K562 (cell line): Measurements from ENCODE around the gene PIP5K1B. TPM values are rescaled to one million over a fixed set of nuclear protein-coding genes. Genes with fewer than 3 reads are reported as not detected.
A peak's percentile ranks its signal among the peaks of the same experiment; 100 is the strongest.

Source experiments
- ATAC-seq: fragments of 200-7000 bp; cut with Tn5 transposase; 3 replicates; pipeline ENCODE4 v1.9.1; 2020; ENCODE audit warnings: moderate library complexity
- BruUV-seq: library from RNA; stranded (reverse); fragments of 400-500 nt; replicated peaks from 2 replicates; lab custom pipeline; 2021; lab: Mats Ljungman, UMichigan
- CTCF ChIA-PET: fragments of 300-600 bp; formaldehyde crosslinking; extraction: SDS; loops from one replicate; lab custom pipeline; 2021; ENCODE audit warnings: low intra/inter-chr PET ratio; lab: Yijun Ruan, JAX
- POLR2A ChIA-PET: fragments of 300-600, 350-650 bp; sonication (Branson Sonifier 250); formaldehyde crosslinking; extraction: SDS; loops from one replicate; lab custom pipeline; 2021; ENCODE audit warnings: antibody characterized with exemption, inconsistent platforms; lab: Yijun Ruan, JAX
- DNase-seq, 4 experiments: peaks; one replicate each; pipeline versions ENCODE4 v3.0.0 to v3.0.0-alpha.2; 2011 to 2018; ENCODE audit warnings: low spot score in 3 of 4, mixed read lengths in 3 of 4; ENCODE audit errors: extremely low read depth in 1 of 4
- FAIRE-seq: peaks from 2 replicates; lab custom pipeline; 2011; peaks lifted over from hg19 to GRCh38; lab: Jason Lieb, UNC
- H2AFZ ChIP-seq: 2 replicates; pipeline ENCODE4 v1.6.0; 2011; ENCODE audit warnings: low read depth, low read length, control low read depth, inconsistent platforms
- H3K27ac ChIP-seq: fragments of 200-600 bp; 3 replicates; pipeline ENCODE4 v1.8.0; 2011; ENCODE audit warnings: low read depth, mild to moderate bottlenecking, control low read depth, inconsistent platforms, low read length, moderate library complexity, mixed read lengths; ENCODE audit errors: extremely low read depth
- H3K27me3 ChIP-seq, 2 experiments: fragments of 300-600 bp in 1 of 2; 2 replicates in 1 of 2; 3 replicates in 1 of 2; pipeline versions ENCODE4 v1.6.0 to v1.8.0; 2011; ENCODE audit warnings: inconsistent platforms in 2 of 2, low read length in 2 of 2, mild to moderate bottlenecking in 1 of 2, mixed read lengths in 1 of 2, moderate library complexity in 1 of 2; ENCODE audit not compliant: control insufficient read depth in 2 of 2, insufficient read depth in 2 of 2
- H3K36me3 ChIP-seq: fragments of 300-600 bp; 3 replicates; pipeline ENCODE4 v1.8.0; 2011; ENCODE audit warnings: mild to moderate bottlenecking, low read length, inconsistent platforms; ENCODE audit not compliant: control insufficient read depth, insufficient read depth
- H3K4me1 ChIP-seq, 2 experiments: fragments of 200-600 bp in 1 of 2; replicated peaks in 1 of 2; 2 replicates in 1 of 2; 3 replicates in 1 of 2; pipeline versions ENCODE4 v1.5.1 to v1.8.0; 2011; ENCODE audit warnings: inconsistent platforms in 2 of 2, low read length in 2 of 2, mild to moderate bottlenecking in 1 of 2, mixed read lengths in 1 of 2, moderate library complexity in 1 of 2; ENCODE audit not compliant: control insufficient read depth in 2 of 2, insufficient read depth in 2 of 2
- H3K4me2 ChIP-seq: 2 replicates; pipeline ENCODE4 v1.6.1; 2011; ENCODE audit warnings: low read length, control low read depth, inconsistent platforms, mixed read lengths; ENCODE audit not compliant: insufficient read depth
- H3K4me3 ChIP-seq: fragments of 200-600 bp; sonication (generic), shearing (Covaris generic); 2 replicates; pipeline ENCODE4 v1.5.1; 2016; ENCODE audit warnings: control low read depth, inconsistent platforms
- H3K79me2 ChIP-seq: fragments of 200-600 bp; 3 replicates; pipeline ENCODE4 v1.8.0; 2011; ENCODE audit warnings: low read length, inconsistent platforms; ENCODE audit not compliant: control insufficient read depth, insufficient read depth
- H3K9ac ChIP-seq, 2 experiments: 2 replicates each; pipeline versions ENCODE4 v1.6.0 to v1.6.1; 2011; ENCODE audit warnings: low read depth in 2 of 2, low read length in 2 of 2, control low read depth in 1 of 2, inconsistent platforms in 1 of 2, mild to moderate bottlenecking in 1 of 2, mixed read lengths in 1 of 2; ENCODE audit not compliant: insufficient read depth in 1 of 2
- H3K9me1 ChIP-seq: one replicate; pipeline ENCODE4 v1.6.0; 2011; ENCODE audit warnings: inconsistent platforms, mild to moderate bottlenecking, low read length, moderate library complexity; ENCODE audit not compliant: control insufficient read depth, insufficient read depth
- H3K9me3 ChIP-seq: replicated peaks from 2 replicates; pipeline ENCODE4 v1.5.1; 2011; ENCODE audit warnings: low read depth, low read length, inconsistent platforms; ENCODE audit not compliant: control insufficient read depth, insufficient read depth
- H4K20me1 ChIP-seq: replicated peaks from 2 replicates; pipeline ENCODE4 v1.6.1; 2011; ENCODE audit warnings: low read length, inconsistent platforms, mixed read lengths; ENCODE audit not compliant: control insufficient read depth, insufficient read depth
- CXXC5 ChIP-seq: fragments of 250-450 bp; sonication (Bioruptor Pico); IDR thresholded peaks from 2 replicates; pipeline ENCODE4 v1.8.0; 2022; ENCODE audit warnings: inconsistent platforms, mild to moderate bottlenecking, moderate library complexity
- DACH1 ChIP-seq: fragments of 450-650 bp; IDR thresholded peaks from 2 replicates; pipeline ENCODE4 v1.6.1; 2018; ENCODE audit not compliant: partially characterized antibody
- EP400 ChIP-seq: fragments of 450-650 bp; IDR thresholded peaks from 2 replicates; pipeline ENCODE4 v1.6.1; 2017; ENCODE audit warnings: antibody characterized with exemption, mild to moderate bottlenecking, moderate library complexity
- HEY1 ChIP-seq: fragments of 250-450 bp; sonication (Bioruptor Pico); IDR thresholded peaks from 2 replicates; pipeline ENCODE4 v1.5.0; 2020; ENCODE audit warnings: mild to moderate bottlenecking, moderate library complexity, borderline replicate concordance
- HMG20B ChIP-seq: fragments of 250-450 bp; sonication (Bioruptor Pico); IDR thresholded peaks from 2 replicates; pipeline ENCODE4 v1.5.0; 2021; ENCODE audit warnings: mild to moderate bottlenecking
- PHF20 ChIP-seq: fragments of 450-650 bp; IDR thresholded peaks from 2 replicates; pipeline ENCODE4 v1.6.1; 2018; ENCODE audit not compliant: partially characterized antibody
- POLR2AphosphoS5 ChIP-seq: IDR thresholded peaks from 2 replicates; pipeline ENCODE4 v1.6.1; 2011; ENCODE audit warnings: mild to moderate bottlenecking, low read depth, low read length, moderate library complexity; ENCODE audit not compliant: control insufficient read depth, insufficient read depth
- SMARCB1 ChIP-seq: IDR thresholded peaks from 2 replicates; pipeline ENCODE4 v1.6.1; 2011; ENCODE audit warnings: improper control_type of control experiment, low read depth; ENCODE audit not compliant: insufficient read length
- ZNF174 ChIP-seq: fragments of 250-450 bp; sonication (Bioruptor Pico); IDR thresholded peaks from 2 replicates; pipeline ENCODE4 v1.4.0; 2020; ENCODE audit warnings: mild to moderate bottlenecking
- WGBS: fragments of 100-300 bp; shearing (Covaris generic); methylation state at CpG from one replicate; pipeline ENCODE4 v1.1.6; 2016; ENCODE audit warnings: low coverage, mixed read lengths; ENCODE audit not compliant: insufficient coverage; ENCODE audit errors: missing lambda C conversion rate; 5-methylcytosine and 5-hydroxymethylcytosine counted together
- in situ Hi-C: fragments of 300-500 bp; cut with MboI; formaldehyde crosslinking; loops from 4 replicates; pipeline ENCODE4 v1.15.0; 2018; ENCODE audit warnings: inconsistent platforms, mixed read lengths
- intact Hi-C: fragments of 100-400 bp; cut with micrococcal nuclease; formaldehyde crosslinking; loops from 2 replicates; pipeline ENCODE4 v1.14.2; 2022
- polyA plus RNA-seq, 8 experiments: library from polyadenylated mRNA; depleted of rRNA in 4 of 8; stranded (reverse) in 5 of 8; unstranded in 3 of 8; fragments of >200 nt; fragmentation: Nextera tagmentation in 2 of 8; fragmentation: Illumina TruSeq in 1 of 8; extraction: Ambion mirVana in 2 of 8; extraction: Trizol in 1 of 8; gene quantifications; 2 replicates each; pipeline versions ENCODE4 v1.2.1 to v1.2.3, GENCODE V29; 2011 to 2014; ENCODE audit warnings: inconsistent platforms in 1 of 8, missing spikeins in 1 of 8
- total RNA-seq, 7 experiments: library from RNA; depleted of rRNA in 6 of 7; stranded (reverse); fragments of >200 nt in 6 of 7; fragmentation: Illumina TruSeq in 2 of 7; extraction: Trizol in 2 of 7; gene quantifications; 2 replicates each; pipeline versions ENCODE4 v1.2.1 to v1.2.3, GENCODE V29; 2011 to 2021; ENCODE audit warnings: low replicate concordance in 1 of 7
- TF ChIP-seq, protein P1 (sequence below): sonication (generic); formaldehyde crosslinking; IDR thresholded peaks from 2 replicates; pipeline ENCODE4 v1.9.0; 2022; ENCODE audit warnings: mild to moderate bottlenecking, missing genetic modification reagents
- TF ChIP-seq, protein P2 (sequence below): sonication (generic); formaldehyde crosslinking; IDR thresholded peaks from 2 replicates; pipeline ENCODE4 v1.8.0; 2023; ENCODE audit warnings: missing genetic modification reagents, mild to moderate bottlenecking, borderline replicate concordance
- TF ChIP-seq, protein P3 (sequence below): sonication (generic); formaldehyde crosslinking; IDR thresholded peaks from 2 replicates; pipeline ENCODE4 v1.8.0; 2022; ENCODE audit warnings: missing genetic modification reagents, mild to moderate bottlenecking, borderline replicate concordance

PIP5K1B gene
- total and polyA plus RNA-seq, 9 of the 15 experiments (the other 6 are each of a cell fraction or from before 2014, with no cell fraction given) = 3.1 to 12.9 (median 7.4) TPM

DNA sequence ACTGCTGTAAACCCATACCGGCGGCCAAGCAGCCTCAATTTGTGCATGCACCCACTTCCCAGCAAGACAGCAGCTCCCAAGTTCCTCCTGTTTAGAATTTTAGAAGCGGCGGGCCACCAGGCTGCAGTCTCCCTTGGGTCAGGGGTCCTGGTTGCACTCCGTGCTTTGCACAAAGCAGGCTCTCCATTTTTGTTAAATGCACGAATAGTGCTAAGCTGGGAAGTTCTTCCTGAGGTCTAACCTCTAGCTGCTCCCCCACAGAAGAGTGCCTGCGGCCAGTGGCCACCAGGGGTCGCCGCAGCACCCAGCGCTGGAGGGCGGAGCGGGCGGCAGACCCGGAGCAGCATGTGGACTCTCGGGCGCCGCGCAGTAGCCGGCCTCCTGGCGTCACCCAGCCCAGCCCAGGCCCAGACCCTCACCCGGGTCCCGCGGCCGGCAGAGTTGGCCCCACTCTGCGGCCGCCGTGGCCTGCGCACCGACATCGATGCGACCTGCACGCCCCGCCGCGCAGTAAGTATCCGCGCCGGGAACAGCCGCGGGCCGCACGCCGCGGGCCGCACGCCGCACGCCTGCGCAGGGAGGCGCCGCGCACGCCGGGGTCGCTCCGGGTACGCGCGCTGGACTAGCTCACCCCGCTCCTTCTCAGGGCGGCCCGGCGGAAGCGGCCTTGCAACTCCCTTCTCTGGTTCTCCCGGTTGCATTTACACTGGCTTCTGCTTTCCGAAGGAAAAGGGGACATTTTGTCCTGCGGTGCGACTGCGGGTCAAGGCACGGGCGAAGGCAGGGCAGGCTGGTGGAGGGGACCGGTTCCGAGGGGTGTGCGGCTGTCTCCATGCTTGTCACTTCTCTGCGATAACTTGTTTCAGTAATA is 330.6 kb downstream of the PIP5K1B start, which contains the start of gene FXN:
Gene FXN (plus strand): TSS at position 315 of the 871 bp plus-strand sequence. CDS start 31 bp downstream, at position 346.
- POLR2A ChIA-PET = interaction anchor here (0.6 to 1.8 kb wide), 6 partner anchors 9 to 1030 kb away, joined by 3 to 6 read pairs (median 4); no protein-coding TSS in a partner anchor
- H3K4me2 ChIP-seq = peak within 1 kb of the TSS; percentile 97
- BruUV-seq = no TSS peak
- peaks cover 47% of the 10 kb centered on the region for H3K79me2 ChIP-seq
- H3K4me1 ChIP-seq = peaks cover 0 to 3% of the 10 kb centered on the region in 2 experiments; a peak in 3 of 5 replicates
- H2AFZ ChIP-seq = peak within 1 kb of the TSS; percentile 92
- H3K9me3 ChIP-seq = no peaks in the 10 kb centered on the region
- peak within 1 kb of the TSS; percentile 84 for H3K4me3 ChIP-seq
- under 1% methylated on average over 37 of the region's 75 CpGs for WGBS
- in situ Hi-C loops = loop anchor here (25.0 kb wide), 1 partner anchor 902 kb away; no protein-coding TSS in a partner anchor
- FAIRE-seq = no peak
- ATAC-seq = peak; percentile 97
- H3K27ac ChIP-seq = peak within 1 kb of the TSS; percentile 86
- intact Hi-C loops = loop anchor here (1.0 kb wide), 1 partner anchor 158 kb away; no protein-coding TSS in a partner anchor
- peak within 1 kb of the TSS; percentile 86 to 98 for H3K9ac ChIP-seq
- CTCF ChIA-PET = interaction anchor here (0.6 to 1.5 kb wide), 5 partner anchors 79 to 513 kb away, joined by 3 to 6 read pairs (median 5); no protein-coding TSS in a partner anchor
- DNase-seq = peak; percentile 84 to 85 (median 84)
- H3K9me1 ChIP-seq = no peaks in the 10 kb centered on the region
- H3K36me3 ChIP-seq = peaks cover 12% of the 10 kb centered on the region; the same call in 1 of the 3 replicates
- no peaks in the 10 kb centered on the region for H4K20me1 ChIP-seq
- no peaks in the 10 kb centered on the region for H3K27me3 ChIP-seq
- no peak for TF ChIP-seq DACH1
- TF ChIP-seq, protein P1, sequence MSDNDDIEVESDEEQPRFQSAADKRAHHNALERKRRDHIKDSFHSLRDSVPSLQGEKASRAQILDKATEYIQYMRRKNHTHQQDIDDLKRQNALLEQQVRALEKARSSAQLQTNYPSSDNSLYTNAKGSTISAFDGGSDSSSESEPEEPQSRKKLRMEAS (CRISPR knock-in tag) = peak; percentile 60
- no peak for TF ChIP-seq ZNF174 (CRISPR knock-in tag)
- peak; percentile 29; the same call in 1 of the 2 replicates for TF ChIP-seq POLR2AphosphoS5
- peak; percentile 63; the same call in 1 of the 2 replicates for TF ChIP-seq EP400
- TF ChIP-seq, protein P2, sequence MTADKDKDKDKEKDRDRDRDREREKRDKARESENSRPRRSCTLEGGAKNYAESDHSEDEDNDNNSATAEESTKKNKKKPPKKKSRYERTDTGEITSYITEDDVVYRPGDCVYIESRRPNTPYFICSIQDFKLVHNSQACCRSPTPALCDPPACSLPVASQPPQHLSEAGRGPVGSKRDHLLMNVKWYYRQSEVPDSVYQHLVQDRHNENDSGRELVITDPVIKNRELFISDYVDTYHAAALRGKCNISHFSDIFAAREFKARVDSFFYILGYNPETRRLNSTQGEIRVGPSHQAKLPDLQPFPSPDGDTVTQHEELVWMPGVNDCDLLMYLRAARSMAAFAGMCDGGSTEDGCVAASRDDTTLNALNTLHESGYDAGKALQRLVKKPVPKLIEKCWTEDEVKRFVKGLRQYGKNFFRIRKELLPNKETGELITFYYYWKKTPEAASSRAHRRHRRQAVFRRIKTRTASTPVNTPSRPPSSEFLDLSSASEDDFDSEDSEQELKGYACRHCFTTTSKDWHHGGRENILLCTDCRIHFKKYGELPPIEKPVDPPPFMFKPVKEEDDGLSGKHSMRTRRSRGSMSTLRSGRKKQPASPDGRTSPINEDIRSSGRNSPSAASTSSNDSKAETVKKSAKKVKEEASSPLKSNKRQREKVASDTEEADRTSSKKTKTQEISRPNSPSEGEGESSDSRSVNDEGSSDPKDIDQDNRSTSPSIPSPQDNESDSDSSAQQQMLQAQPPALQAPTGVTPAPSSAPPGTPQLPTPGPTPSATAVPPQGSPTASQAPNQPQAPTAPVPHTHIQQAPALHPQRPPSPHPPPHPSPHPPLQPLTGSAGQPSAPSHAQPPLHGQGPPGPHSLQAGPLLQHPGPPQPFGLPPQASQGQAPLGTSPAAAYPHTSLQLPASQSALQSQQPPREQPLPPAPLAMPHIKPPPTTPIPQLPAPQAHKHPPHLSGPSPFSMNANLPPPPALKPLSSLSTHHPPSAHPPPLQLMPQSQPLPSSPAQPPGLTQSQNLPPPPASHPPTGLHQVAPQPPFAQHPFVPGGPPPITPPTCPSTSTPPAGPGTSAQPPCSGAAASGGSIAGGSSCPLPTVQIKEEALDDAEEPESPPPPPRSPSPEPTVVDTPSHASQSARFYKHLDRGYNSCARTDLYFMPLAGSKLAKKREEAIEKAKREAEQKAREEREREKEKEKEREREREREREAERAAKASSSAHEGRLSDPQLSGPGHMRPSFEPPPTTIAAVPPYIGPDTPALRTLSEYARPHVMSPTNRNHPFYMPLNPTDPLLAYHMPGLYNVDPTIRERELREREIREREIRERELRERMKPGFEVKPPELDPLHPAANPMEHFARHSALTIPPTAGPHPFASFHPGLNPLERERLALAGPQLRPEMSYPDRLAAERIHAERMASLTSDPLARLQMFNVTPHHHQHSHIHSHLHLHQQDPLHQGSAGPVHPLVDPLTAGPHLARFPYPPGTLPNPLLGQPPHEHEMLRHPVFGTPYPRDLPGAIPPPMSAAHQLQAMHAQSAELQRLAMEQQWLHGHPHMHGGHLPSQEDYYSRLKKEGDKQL (CRISPR knock-in tag) = no peak
- no peak for TF ChIP-seq HMG20B (CRISPR knock-in tag)
- TF ChIP-seq, protein P3, sequence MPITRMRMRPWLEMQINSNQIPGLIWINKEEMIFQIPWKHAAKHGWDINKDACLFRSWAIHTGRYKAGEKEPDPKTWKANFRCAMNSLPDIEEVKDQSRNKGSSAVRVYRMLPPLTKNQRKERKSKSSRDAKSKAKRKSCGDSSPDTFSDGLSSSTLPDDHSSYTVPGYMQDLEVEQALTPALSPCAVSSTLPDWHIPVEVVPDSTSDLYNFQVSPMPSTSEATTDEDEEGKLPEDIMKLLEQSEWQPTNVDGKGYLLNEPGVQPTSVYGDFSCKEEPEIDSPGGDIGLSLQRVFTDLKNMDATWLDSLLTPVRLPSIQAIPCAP (CRISPR knock-in tag) = no peak
- TF ChIP-seq PHF20 = peak; percentile 54
- TF ChIP-seq CXXC5 (CRISPR knock-in tag) = peak; percentile 89
- TF ChIP-seq HEY1 (CRISPR knock-in tag) = no peak
- TF ChIP-seq SMARCB1 = no peak
